Measurements from ENCODE around the gene SYF2. TPM values are rescaled to one million over a fixed set of nuclear protein-coding genes. Genes with fewer than 3 reads are reported as not detected.
"Not testable (repeated sequence)": the region's sequence is repeated elsewhere in the genome, so short reads cannot be mapped to it uniquely, and the experiment has no call there.

The SYF2 gene
- 35.9 TPM for polyA plus RNA-seq (2013, experiment 1 of 2; ENCODE audit: insufficient read length)
- polyA plus RNA-seq (2013, experiment 2 of 2; ENCODE audit: insufficient read length), result 43.3 TPM

GRCh38 chr1:25232027-25232865 is at the start of gene SYF2:
Gene SYF2, minus strand, starts transcription at chr1:25232502. Its CDS starts 35 bp downstream, at chr1:25232467.
- peak; percentile 95 for DNase-seq

DNA sequence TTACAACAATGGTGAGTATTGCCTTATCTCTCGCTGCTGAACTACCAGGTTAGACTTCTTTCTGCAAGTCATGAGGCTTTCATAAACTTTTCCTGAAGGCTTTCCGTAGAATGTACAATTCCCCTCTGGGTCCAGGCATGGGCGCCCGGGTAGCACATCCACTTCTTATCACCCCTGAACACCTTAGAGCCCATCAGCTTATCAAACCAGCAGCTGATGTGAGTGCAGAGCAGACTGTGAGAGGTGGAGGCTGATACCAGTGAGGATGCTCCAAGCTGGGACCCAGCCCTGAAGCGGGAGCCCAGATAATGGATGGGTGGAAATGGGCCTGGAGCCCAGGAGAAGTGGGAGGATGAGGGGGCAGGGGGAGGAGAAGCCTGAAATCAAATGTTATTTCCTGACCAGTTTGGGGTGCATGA is 47.4 kb upstream of the SYF2 start:
- DNase-seq, result not testable (repeated sequence)

- not testable (repeated sequence) for DNase-seq
Observed at GRCh38 chr1:25278790-25279189, 46.5 kb upstream of the SYF2 start.

DNA sequence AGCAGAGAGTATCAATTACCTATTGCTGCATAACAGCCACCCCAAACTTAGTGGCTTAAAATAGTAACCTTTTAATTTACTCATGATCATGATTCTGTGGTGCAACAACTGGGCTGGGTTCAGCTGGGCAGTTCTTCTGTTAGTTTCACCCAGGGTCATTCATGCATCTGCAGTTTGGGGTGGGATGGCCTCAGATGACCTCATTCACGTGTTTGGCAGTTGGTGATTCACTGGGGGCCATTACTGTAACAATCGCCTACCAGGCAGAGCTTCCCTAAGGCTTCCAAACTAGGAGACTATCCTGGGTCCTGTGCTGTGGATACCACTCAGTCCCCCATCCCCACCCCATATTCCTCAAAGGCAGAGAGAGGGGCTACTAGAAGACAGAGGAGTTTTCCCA is 46.1 kb upstream of the SYF2 start:
- DNase-seq, result not testable (repeated sequence)

GRCh38 chr1:25277295-25277694 is 45.0 kb upstream of the SYF2 start:
- DNase-seq, result not testable (repeated sequence)

GRCh38 chr1:25275648-25276047 is 43.3 kb upstream of the SYF2 start:
- DNase-seq, result not testable (repeated sequence)

- DNase-seq, result not testable (repeated sequence)
Observed at GRCh38 chr1:25272238-25272637, 39.9 kb upstream of the SYF2 start, which contains the start of gene RHD. Gene RHD, plus strand, starts transcription at chr1:25272509. Its CDS starts 39 bp downstream, at chr1:25272548.

DNA sequence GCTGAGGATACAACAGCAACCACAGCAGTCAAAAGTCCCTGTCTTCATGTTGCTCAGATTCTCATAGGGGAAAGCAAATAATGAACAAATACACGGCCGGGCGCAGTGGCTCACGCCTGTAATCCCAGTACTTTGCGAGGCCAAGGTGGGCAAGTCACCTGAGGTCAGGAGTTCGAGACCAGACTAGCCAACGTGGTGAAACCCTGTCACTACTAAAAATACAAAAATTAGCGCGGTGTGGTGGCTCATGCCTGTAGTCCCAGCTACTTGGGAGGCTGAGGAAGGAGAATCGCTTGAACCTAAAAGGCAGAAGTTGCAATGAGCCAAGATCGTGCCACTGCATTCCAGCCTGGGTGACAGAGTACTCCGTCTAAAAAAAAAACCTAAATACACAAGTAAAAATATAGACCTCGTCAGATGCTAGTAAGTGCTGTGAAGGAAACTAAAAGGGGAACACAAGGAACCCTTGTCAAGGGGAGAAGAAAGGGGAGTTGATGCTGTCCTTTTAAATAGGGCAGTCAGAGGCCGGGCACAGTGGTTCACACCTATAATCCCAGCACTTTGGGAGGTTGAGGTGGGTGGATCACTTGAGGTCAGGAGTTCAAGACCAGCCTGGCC is 36.0 kb upstream of the SYF2 start:
- not testable (repeated sequence) for DNase-seq

DNA sequence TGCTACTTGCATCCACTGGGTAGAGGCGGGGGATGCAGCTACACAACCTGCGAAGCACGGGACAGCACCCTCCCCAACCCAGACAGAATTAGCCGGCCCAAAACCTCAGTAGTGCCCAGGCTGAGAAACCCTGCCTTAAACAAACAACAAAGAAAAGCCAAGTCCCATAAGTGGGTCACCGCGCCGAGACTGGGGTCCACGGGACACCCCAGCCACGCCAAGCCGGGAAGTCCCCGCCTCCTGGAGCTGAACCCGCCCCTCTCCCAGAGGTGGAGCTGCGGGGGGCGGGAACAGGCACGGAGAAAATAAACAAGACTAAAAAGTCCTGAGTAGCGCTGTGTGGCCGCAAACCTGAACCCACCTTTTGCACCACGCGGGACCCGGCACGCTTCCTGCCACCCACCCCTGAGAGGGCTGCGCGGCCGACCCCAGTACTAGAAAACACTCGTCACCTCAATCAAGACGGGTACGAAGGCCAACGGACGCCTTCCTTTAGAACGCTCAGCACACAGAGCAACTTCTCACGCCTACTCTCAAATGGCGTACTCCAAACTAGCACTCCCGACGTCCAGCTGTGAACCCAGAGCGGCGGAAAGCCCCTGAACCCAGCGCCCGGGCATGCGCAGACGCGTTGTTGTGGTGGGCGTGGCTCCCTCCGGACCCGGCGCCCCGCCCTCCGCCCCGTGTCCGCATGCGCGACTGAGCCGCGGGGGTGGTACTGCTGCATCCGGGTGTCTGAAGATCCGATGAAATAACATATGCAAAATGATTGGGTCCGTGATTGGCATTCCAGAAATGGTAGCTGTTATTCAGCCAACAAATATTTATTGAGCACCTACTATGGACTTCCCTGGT is 35.2 kb upstream of the SYF2 start:
- not testable (repeated sequence) for DNase-seq

DNA sequence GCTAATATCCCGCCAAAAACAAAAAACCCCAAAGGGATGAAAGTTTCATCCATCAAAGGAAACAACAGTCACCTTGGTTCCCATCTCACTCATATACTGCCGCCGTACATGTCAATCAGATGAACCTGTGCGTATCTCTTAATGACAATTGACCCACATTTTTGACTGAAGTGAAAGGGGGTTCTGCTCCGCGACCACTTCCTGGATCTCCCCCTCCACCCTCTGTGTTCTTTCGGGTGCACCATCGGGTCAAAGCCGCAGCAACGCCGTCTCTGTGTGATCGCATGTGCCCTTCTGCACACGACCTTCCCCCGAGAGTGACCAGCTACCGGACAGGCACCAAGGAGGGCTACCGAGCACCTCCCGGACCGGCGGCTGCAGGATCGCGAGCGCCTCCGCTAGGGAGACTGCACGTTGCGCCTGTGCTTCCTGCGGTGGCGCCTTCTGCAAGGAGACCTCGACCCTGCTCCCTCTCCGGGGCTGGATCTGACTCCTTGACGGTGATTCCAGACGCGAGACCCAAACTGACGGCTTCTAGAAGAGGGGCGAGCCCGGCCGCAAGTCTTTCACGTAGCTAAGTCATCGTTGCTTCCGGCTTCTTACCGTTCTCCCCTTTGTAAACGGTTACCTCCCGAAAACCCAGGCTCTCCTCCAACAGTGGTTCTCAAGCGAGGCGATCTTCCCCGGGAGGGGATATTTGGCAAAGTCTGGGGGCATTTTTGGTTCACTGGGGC is 34.4 kb upstream of the SYF2 start:
- not testable (repeated sequence) for DNase-seq

DNA sequence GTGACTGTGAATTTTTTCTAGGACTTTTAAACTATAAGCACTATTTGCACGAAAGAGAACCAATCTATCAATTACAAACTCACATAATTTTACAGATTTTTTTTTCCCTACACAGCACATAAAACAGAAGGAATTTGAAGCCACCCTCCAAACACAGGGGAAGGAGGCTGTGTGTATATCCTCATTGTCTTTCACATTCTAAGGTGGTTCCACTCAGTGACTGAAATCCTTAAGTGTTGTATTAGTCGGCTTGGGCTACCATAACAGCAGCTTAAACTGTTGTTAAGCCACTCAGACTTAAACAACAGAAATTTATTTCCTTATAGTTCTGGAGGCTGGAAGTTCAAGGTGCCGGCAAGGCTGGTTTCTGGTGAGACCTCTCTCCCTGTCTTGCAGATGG is 28.0 kb upstream of the SYF2 start:
- DNase-seq, result not testable (repeated sequence)

DNA sequence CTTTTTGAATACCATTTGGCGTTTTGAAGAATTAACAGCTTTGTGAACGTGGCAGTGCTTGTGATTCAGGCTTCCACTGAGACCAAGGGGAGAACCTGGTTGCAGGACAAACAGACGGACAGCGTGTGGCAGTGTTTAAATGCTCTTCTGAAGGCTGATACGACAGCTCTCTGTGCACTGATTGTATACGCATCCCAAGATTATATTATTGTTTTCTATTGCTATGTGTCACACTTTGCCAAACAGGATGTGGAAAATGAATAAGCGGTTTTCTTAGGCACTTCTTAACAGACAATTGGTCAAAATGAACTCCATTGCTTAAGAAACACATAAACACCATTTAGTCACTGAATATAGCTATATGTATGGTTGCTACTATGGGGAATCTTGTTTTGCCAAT is 27.5 kb upstream of the SYF2 start:
- DNase-seq, result peak; percentile 54

- DNase-seq, result peak; percentile 56
Observed at GRCh38 chr1:25257196-25257595, 24.9 kb upstream of the SYF2 start.

DNA sequence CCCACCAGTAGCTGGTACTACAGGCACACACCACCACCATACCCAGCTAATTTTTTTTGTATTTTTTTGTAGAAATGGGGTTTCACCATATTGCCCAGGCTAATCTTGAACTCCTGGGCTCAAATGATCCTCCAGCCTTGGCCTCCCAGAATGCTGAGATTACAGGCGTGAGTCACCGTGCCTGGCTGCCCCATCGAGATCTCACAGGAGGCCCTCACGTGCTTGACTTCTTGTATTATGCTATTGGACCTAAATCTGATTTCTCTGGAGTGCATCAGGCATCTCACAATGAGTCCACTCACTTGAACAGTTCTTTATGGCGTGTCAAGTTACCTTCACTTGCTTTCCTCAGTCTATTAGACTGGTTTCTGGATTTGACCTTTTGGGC is 24.3 kb upstream of the SYF2 start:
- DNase-seq, result peak; percentile 26

DNA sequence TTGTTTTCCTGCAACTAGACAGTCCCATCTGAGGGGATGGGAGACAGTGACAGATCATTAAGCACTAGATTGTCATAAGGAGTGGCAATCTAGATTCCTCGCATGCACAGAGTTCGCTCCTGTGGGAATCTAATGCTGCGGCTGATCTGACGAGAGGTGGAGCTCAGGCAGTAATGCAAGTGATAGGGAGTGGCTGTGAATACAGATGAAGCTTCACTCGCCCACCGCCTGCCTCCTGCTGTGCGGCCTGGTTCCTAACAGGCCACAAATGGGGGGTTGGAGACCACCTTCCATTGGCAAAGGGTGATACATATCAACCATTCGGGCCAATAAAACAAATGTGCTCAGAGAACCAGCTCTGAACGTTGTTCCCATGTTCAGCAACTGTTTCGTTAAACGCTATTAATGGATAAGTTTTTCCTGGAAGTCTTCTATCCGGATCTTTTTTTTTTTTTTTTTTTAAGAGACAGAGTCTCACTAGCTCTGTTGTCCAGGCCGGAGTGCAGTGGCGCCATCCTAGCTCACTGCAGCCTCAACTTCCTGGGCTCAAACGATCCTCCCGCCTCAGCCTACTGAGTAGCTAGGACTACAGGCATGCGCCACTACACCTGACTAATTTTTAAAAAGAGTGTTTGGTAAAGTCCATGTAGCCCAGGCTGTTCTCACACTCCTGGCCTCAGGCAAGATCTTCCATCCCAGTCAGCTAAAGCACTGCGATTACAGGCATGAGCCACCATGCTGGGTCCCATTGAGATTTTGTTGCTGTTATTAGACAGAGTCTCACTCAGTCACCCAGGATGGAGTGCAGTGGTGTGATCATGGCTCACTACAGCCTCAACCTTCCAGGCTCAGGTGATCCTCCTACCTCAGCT is 23.6 kb upstream of the SYF2 start:
- DNase-seq, result no peak

DNA sequence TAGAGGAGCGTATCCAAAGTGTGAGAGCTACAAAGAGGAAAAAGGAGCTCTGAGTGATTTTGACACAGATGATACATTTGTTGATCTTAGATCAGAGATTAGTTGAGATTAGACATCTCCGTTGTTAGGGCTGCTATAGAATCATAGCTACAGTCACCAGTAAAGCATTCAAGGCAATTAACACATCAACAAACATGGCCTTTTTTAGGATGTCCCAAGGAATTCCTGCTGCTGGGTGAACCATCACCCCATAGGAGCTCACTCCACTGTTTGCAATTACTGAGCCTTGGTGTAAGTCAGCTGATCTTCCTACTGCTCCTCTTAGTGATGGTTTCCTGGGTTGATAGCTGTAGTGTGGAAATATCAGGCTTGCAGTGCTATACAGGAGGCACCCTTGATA is 21.6 kb upstream of the SYF2 start:
- DNase-seq, result peak; percentile 78

DNA sequence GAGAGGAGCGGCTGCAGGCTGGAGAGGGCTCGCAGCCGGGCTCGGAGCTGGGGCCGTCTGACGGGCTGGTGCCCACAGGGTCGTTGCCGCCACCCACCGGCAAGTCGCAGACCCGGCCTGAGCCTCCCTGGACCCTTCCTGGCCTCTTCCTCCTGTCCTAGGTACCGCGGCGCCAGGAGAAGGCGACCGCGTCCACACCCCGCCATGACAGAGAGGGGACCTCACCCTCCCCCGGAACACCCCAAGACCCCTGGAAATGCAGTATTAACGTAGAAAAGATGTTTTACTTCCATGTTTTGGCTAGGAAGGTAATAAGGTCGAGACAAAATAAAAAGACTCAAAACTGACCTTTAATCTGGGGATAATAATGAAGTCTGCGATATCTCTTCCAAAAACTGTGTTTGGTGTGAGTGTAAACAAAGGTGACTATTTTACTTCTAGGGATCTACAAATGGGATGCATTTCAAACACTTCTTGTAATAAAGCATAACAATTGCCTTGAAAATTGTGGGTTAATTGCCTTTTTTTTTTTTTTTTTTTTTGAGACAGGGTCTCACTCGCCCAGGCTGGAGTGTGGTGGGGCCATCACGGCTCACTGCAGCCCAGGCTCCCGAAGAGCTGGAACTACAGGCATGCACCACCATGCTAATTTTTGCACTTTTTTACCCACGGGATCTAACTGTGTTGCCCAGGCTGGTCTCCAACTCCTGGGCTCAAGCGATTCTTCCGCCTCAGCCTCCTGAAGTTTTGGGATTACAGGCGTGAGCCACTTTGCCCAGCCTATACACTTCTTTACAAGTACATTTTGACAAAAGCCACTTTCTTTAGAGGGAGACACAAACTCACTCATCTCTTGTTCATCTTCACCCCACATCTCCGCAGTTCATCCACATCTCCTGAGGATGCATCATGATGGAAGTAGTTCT is 15.8 kb upstream of the SYF2 start:
- no peak for DNase-seq

DNA sequence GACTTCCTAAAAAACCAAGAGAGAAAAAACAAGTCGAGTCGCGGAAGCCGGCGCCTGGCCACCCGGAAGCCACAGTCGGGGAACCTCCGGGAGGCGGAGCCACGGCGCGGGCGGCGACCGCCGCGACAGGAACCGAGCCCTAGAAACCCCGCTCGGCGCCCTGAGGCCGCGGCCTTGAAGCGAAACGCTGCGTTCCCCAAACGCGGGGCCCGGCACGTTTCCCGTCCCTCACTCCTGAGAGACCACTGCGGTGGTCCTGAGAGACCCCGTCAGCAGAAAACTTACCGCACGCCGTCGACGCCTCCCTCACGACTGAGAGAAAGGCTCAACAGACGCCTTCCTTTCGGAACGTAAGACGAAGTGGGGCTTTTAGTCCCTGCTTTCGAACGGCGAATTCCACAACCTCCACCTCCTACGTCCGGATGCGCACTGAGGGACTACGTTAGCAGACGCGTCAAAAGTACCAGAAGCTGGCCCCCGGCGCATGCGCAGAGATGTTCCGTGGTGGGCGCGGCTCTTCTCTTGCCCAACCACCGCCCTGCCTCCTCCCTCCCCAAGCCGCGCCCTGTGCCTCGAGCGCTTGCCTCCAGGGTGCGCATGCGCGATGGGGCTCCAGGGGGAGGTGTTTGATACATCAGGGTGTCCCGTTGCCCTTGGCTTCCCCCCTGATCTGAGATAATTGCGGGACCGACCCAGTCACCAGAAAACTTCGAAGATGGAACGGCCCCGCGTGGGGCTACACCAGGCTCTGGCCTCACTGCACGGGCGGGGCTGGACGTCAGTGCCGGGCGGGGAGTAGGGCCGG is 14.9 kb upstream of the SYF2 start, which contains the start of gene RSRP1:
TSS of gene RSRP1 (minus strand) at position 431 of the 805 bp plus-strand sequence. CDS start 491 bp downstream, outside the sequence.
- peak; percentile 98 for DNase-seq

DNA sequence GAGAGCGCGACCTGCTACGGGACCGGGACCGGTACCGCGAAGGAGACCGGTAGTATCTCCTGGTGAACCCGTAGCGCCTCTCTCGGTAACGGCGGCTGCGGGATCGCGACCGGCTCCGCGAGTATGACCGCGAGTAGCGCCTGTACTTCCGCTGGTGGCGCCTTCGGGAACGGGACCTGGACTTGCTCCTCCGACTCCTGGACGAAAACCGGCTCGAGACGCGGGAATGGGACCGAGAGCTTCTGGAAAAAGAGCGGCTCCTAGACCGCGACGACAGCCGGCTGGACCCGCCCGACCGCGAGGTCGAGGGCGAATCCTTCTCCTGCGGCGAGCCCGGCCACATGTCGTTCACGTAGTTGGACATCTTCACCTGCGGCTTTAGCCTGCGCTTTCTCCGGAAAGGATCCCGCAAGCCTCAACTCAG is 14.3 kb upstream of the SYF2 start:
- no peak for DNase-seq
